HEK293T (cell line): Measurements from ENCODE around the gene SORBS2.

Experiments used
- CTCF ChIA-PET: fragments of 350-600 bp; formaldehyde crosslinking; extraction: SDS; loops from one replicate; lab custom pipeline; 2021; ENCODE audit warnings: antibody characterized with exemption, inconsistent platforms; lab: Yijun Ruan, JAX
- POLR2A ChIA-PET: fragments of 350-600 bp; formaldehyde crosslinking; extraction: SDS; loops from one replicate; lab custom pipeline; 2020; ENCODE audit warnings: antibody characterized with exemption, inconsistent platforms; lab: Yijun Ruan, JAX
- DNase-seq: peaks from one replicate; pipeline ENCODE4 v3.0.0; 2012; ENCODE audit warnings: mixed read lengths; ENCODE audit errors: extremely low spot score
- ARNT ChIP-seq: fragments of 450-650 bp; IDR thresholded peaks from 2 replicates; pipeline ENCODE4 v1.6.1; 2017; ENCODE audit warnings: mild to moderate bottlenecking
- BHLHE40 ChIP-seq: fragments of 450-650 bp; IDR thresholded peaks from 2 replicates; pipeline ENCODE4 v1.6.1; 2016; ENCODE audit warnings: mild to moderate bottlenecking, moderate library complexity, borderline replicate concordance
- CTBP1 ChIP-seq: fragments of 450-650 bp; IDR thresholded peaks from 2 replicates; pipeline ENCODE4 v1.6.1; 2016; ENCODE audit warnings: borderline replicate concordance
- ELF4 ChIP-seq: fragments of 450-650 bp; IDR thresholded peaks from 2 replicates; pipeline ENCODE4 v1.6.1; 2017; ENCODE audit warnings: antibody characterized with exemption
- FOXA1 ChIP-seq: fragments of 450-650 bp; IDR thresholded peaks from 2 replicates; pipeline ENCODE4 v1.6.1; 2016; ENCODE audit warnings: mild to moderate bottlenecking
- FOXK2 ChIP-seq: fragments of 450-650 bp; IDR thresholded peaks from 2 replicates; pipeline ENCODE4 v1.6.1; 2016; ENCODE audit warnings: mild to moderate bottlenecking
- FOXM1 ChIP-seq: fragments of 450-650 bp; IDR thresholded peaks from 2 replicates; pipeline ENCODE4 v1.6.1; 2017; ENCODE audit warnings: mild to moderate bottlenecking, borderline replicate concordance
- HDGF ChIP-seq: fragments of 450-650 bp; IDR thresholded peaks from 2 replicates; pipeline ENCODE4 v1.6.1; 2017; ENCODE audit warnings: antibody characterized with exemption, borderline replicate concordance
- L3MBTL2 ChIP-seq: fragments of 450-650 bp; conservative IDR thresholded peaks from 2 replicates; pipeline ENCODE4 v1.6.1; 2016; ENCODE audit warnings: mild to moderate bottlenecking
- LEF1 ChIP-seq: fragments of 450-650 bp; IDR thresholded peaks from 2 replicates; pipeline ENCODE4 v1.6.1; 2017; ENCODE audit warnings: mild to moderate bottlenecking, borderline replicate concordance
- NFRKB ChIP-seq: fragments of 450-650 bp; IDR thresholded peaks from 2 replicates; pipeline ENCODE4 v1.6.1; 2016; ENCODE audit warnings: mild to moderate bottlenecking, moderate library complexity
- SP1 ChIP-seq: fragments of 450-650 bp; IDR thresholded peaks from 2 replicates; pipeline ENCODE4 v1.6.1; 2017
- SUZ12 ChIP-seq: fragments of 450-650 bp; IDR thresholded peaks from 2 replicates; pipeline ENCODE4 v1.6.1; 2016; ENCODE audit warnings: mild to moderate bottlenecking
- TARDBP ChIP-seq: fragments of 450-650 bp; IDR thresholded peaks from 2 replicates; pipeline ENCODE4 v1.6.1; 2016
- ZNF384 ChIP-seq: fragments of 450-650 bp; IDR thresholded peaks from 2 replicates; pipeline ENCODE4 v1.6.1; 2016
- TF ChIP-seq, protein P1 (sequence below): fragments of 450-650 bp; IDR thresholded peaks from 2 replicates; pipeline ENCODE4 v1.6.1; 2016

The SORBS2 gene

DNA sequence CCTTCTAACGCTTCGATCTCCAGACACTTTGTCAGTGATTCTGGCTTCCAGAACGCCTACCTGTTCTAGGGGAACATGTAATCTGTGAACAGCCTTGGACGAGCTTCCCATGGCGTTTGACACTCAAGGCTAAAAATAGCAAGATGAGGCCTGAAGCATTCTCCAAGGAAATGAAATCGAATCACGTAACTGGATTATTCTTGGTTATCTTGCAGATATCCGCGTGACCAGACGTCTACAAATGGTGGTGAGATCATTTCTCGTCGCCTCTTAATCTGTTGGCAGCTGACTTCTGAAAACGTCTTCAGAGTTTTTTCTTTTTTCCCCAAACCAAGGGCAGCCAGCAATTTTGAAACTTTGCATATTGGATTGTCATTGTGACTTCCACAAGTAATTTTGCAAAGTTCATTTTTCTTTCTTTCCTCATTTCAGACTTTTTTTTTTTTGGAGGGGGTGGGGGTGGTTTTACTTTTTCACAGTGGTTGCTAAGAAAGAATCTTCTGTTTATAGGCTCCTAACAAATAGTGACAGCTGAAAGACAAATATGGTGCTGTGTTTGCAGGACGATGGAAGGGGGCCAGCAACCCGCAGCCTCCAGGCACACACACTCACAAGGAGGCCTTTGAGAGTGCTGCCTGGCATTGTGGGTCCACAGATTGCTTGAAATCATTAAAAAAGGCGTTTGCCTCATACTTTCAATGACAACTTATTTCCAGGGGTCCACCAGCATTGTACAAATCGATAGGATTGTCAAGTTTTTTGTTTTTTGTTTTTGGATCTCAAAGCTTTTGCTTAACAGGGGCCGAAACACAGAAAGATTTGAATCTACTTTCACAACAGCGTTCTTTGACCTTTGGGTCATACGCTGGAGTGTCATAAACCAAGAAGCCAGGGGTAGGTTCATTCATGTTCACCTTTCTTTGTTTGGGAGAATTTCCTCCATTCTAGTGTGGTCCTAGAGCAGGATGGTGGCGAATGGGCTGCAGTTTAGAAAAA lies 244.3 kb downstream of the SORBS2 start:
- TF ChIP-seq NFRKB (no peak), FOXK2 (no peak), ARNT (no peak), ZNF384 (no peak), ELF4 (no peak), L3MBTL2 (no peak), CTBP1 (no peak)
- ChIA-PET POLR2A (interaction anchor here (0.6 to 1.3 kb wide), 3 partner anchors 32 to 425 kb away, joined by 3 to 7 read pairs (median 3); partner anchors contain the start of genes PDLIM3 and SLC25A4), CTCF (interaction anchor here (0.7 to 1.2 kb wide), 4 partner anchors 8 to 454 kb away, joined by 3 to 4 read pairs (median 4); no protein-coding TSS in a partner anchor)
- DNase-seq: no peak

DNA sequence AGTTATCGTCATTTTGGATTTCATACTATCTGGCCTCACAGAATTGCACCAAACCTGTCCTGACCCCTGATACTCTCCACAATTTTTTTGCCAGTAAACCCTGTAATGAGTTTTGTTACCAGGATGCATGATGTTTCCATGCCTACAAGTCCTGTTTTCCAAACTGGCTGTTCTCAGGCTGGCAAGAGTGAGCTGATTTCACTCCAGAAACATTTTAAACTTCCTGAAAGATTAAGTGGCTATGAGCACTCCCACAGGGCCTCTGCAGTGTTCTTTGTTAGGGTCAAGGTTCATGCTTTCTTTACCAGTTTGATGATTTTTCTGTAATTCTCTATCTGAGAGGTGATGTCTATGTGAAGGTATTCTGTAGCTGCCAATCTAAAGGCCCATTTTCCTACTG lies 245.0 kb downstream of the SORBS2 start:
- DNase-seq: no peak
- TF ChIP-seq ZNF384 (no peak), LEF1 (no peak), TARDBP (no peak), FOXK2 (no peak), CTBP1 (no peak), FOXA1 (no peak), SUZ12 (no peak), HDGF (no peak)
- CTCF ChIA-PET: interaction anchor here (0.7 to 1.2 kb wide), 3 partner anchors 9 to 455 kb away, joined by 3 to 4 read pairs (median 4); no protein-coding TSS in a partner anchor
- POLR2A ChIA-PET: interaction anchor here (0.8 to 1.3 kb wide), 2 partner anchors 31 to 424 kb away, joined by 3 to 7 read pairs; partner anchors contain the start of genes PDLIM3 and SLC25A4

DNA sequence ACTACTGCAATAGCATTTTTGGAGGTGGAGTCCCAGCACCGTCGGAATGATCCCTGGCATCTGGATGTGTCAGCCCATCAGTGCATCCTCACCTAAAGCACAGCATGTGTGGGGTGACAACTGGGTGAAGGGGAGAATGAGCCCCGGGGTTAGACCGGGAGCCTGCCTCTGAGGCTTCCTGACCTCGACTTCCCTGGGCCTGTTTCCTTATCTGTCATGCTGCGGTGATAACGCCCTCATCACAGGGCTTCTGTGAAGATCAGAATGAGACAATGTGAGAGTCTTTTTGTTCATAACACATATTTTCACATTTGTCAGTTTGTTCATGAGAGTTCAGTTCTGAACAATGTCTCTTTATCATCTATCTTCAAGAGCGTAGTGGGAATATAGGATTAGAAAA lies 245.6 kb downstream of the SORBS2 start:
- no peak for TF ChIP-seq ARNT
- no peak for TF ChIP-seq ELF4
- no peak for TF ChIP-seq HDGF
- no peak for TF ChIP-seq FOXM1
- no peak for TF ChIP-seq CTBP1
- no peak for TF ChIP-seq SP1
- TF ChIP-seq FOXK2: no peak
- TF ChIP-seq L3MBTL2: no peak
- POLR2A ChIA-PET: interaction anchor here (1.3 kb wide), 1 partner anchor 31 kb away, joined by 7 read pairs; the partner anchor contains the start of gene PDLIM3
- CTCF ChIA-PET: interaction anchor here (1.2 kb wide), 1 partner anchor 32 kb away, joined by 4 read pairs; no protein-coding TSS in a partner anchor
- DNase-seq: no peak

DNA sequence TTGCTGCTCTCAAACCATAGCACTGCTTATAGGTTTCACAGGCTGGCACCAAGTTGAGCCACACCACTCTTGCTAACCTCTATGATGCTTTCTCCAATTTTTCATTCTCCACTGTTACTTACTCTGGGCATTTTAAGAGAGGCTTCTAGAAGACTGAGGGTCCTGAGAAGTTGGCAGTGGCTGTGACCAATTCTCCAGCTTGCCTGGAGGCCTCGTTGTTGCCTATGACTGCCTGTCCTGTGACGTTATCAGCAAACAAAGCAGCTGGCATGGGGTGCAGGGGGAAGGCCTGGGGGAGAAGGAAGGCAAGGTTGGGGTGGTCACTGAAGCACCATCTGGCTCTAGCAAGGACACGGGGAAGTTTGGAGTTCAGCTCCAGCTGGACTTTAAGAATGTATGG lies 246.3 kb downstream of the SORBS2 start:
- no peak for TF ChIP-seq FOXK2
- ChIA-PET CTCF (no interaction called here), POLR2A (no interaction called here)
- no peak for DNase-seq

GRCh38 chr4:185564349-185564748 lies 247.6 kb downstream of the SORBS2 start:
- ChIA-PET CTCF (no interaction called here), POLR2A (no interaction called here)
- DNase-seq: no peak
- no peak for TF ChIP-seq HDGF
- TF ChIP-seq FOXA1: no peak
- no peak for TF ChIP-seq NFRKB
- no peak for TF ChIP-seq TARDBP
- TF ChIP-seq, protein P1, sequence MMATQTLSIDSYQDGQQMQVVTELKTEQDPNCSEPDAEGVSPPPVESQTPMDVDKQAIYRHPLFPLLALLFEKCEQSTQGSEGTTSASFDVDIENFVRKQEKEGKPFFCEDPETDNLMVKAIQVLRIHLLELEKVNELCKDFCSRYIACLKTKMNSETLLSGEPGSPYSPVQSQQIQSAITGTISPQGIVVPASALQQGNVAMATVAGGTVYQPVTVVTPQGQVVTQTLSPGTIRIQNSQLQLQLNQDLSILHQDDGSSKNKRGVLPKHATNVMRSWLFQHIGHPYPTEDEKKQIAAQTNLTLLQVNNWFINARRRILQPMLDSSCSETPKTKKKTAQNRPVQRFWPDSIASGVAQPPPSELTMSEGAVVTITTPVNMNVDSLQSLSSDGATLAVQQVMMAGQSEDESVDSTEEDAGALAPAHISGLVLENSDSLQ: no peak
- TF ChIP-seq SUZ12: no peak
- no peak for TF ChIP-seq FOXK2
- no peak for TF ChIP-seq SP1
- no peak for TF ChIP-seq LEF1
- no peak for TF ChIP-seq BHLHE40
- no peak for TF ChIP-seq FOXM1
- no peak for TF ChIP-seq ARNT

GRCh38 chr4:185562531-185562930 lies 249.5 kb downstream of the SORBS2 start:
- CTCF ChIA-PET: no interaction called here

More at GRCh38 chr4:185562531-185562930, 249.5 kb downstream of the SORBS2 start:
- POLR2A ChIA-PET: interaction anchor here (1.2 kb wide), 1 partner anchor 11 kb away, joined by 5 read pairs; no protein-coding TSS in a partner anchor
- TF ChIP-seq, protein P1: no peak
- TF ChIP-seq BHLHE40 (no peak), CTBP1 (no peak), SP1 (no peak), NFRKB (no peak), SUZ12 (no peak), LEF1 (no peak), ZNF384 (no peak), FOXK2 (no peak), TARDBP (no peak), ELF4 (no peak), ARNT (no peak), L3MBTL2 (no peak), FOXA1 (no peak), FOXM1 (no peak), HDGF (no peak)
- no peak for DNase-seq
